Bone marrow (tissue), 2 donors: Measurements from ENCODE around the gene DNAH10.
"Not testable (repeated sequence)": the region's sequence is repeated elsewhere in the genome, so short reads cannot be mapped to it uniquely, and the experiment has no call there.

Experiments used
- DNase-seq, 2 donors: peaks; one replicate each; lab custom pipeline; 2025; lab: John Stamatoyannopoulos, UW

DNAH10 gene

GRCh38 chr12:123947531-123947930 is 185.4 kb downstream of the DNAH10 start:
- not testable (repeated sequence) for DNase-seq

- no peak for DNase-seq
These were observed 186.3 kb downstream of the DNAH10 start for GRCh38 chr12:123948401-123948795.

- no peak for DNase-seq
These were observed 187.0 kb downstream of the DNAH10 start for GRCh38 chr12:123948796-123949769.

- no peak for DNase-seq
These were observed 187.7 kb downstream of the DNAH10 start for GRCh38 chr12:123949770-123950165.

GRCh38 chr12:123950476-123951349 is 188.6 kb downstream of the DNAH10 start:
- DNase-seq: no peak

- no peak for DNase-seq
These were observed 189.4 kb downstream of the DNAH10 start for GRCh38 chr12:123951467-123951866.

GRCh38 chr12:123952037-123952436 is 189.9 kb downstream of the DNAH10 start:
- no peak for DNase-seq

- DNase-seq: no peak
These were observed 192.7 kb downstream of the DNAH10 start for GRCh38 chr12:123954647-123955350.

- no peak for DNase-seq
These were observed 194.1 kb downstream of the DNAH10 start for GRCh38 chr12:123956249-123956648.

- no peak for DNase-seq
These were observed 195.1 kb downstream of the DNAH10 start for GRCh38 chr12:123957196-123957595.

GRCh38 chr12:123958462-123958861 is 196.4 kb downstream of the DNAH10 start:
- DNase-seq: no peak

- no peak for DNase-seq
These were observed 196.8 kb downstream of the DNAH10 start for GRCh38 chr12:123958876-123959275.

- DNase-seq: no peak
These were observed 198.1 kb downstream of the DNAH10 start for GRCh38 chr12:123960029-123960735.

GRCh38 chr12:123960856-123961255 is 198.8 kb downstream of the DNAH10 start:
- DNase-seq: no peak

- DNase-seq: no peak
These were observed 199.7 kb downstream of the DNAH10 start for GRCh38 chr12:123961585-123962345.

GRCh38 chr12:123962513-123962912 is 200.4 kb downstream of the DNAH10 start:
- no peak for DNase-seq

- DNase-seq: no peak
These were observed 201.7 kb downstream of the DNAH10 start for GRCh38 chr12:123963821-123964220.

GRCh38 chr12:123965382-123965781 is 203.3 kb downstream of the DNAH10 start:
- DNase-seq: no peak

- DNase-seq: no peak
These were observed 204.5 kb downstream of the DNAH10 start for GRCh38 chr12:123966596-123966995.

GRCh38 chr12:123967121-123967586 is 205.1 kb downstream of the DNAH10 start:
- DNase-seq: no peak

GRCh38 chr12:123971449-123971769 is 209.3 kb downstream of the DNAH10 start:
- DNase-seq: no peak
